GM12878 (cell line): ENCODE measurements around the gene CEP128. TPM values are rescaled to one million over a fixed set of nuclear protein-coding genes. Genes with fewer than 3 reads are reported as not detected.

Experiments used
- ATAC-seq: fragments of 200-7000 bp; cut with Tn5 transposase; 3 replicates; pipeline ENCODE4 v1.9.1; 2020; ENCODE audit warnings: mild to moderate bottlenecking, moderate library complexity
- BruUV-seq: library from RNA; stranded (reverse); fragments of 400-500 nt; replicated peaks from 2 replicates; lab custom pipeline; 2021; lab: Mats Ljungman, UMichigan
- CTCF ChIA-PET: fragments of 300-600 bp; sonication (Branson Sonifier 250); formaldehyde crosslinking; extraction: SDS; loops from one replicate; lab custom pipeline; 2021; ENCODE audit warnings: inconsistent platforms; lab: Yijun Ruan, JAX
- POLR2A ChIA-PET: fragments of 350-600 bp; formaldehyde crosslinking; extraction: SDS; loops from one replicate; lab custom pipeline; 2021; ENCODE audit warnings: inconsistent platforms; lab: Charles Lee
- RAD21 ChIA-PET: fragments of 300-600 bp; sonication (Branson Sonifier 250); formaldehyde crosslinking; loops from one replicate; lab custom pipeline; 2023; ENCODE audit warnings: antibody characterized with exemption; ENCODE audit not compliant: unreplicated experiment; lab: Charles Lee
- SMC1A ChIA-PET: fragments of 300-600 bp; sonication (Branson Sonifier 250); formaldehyde crosslinking; loops from one replicate; lab custom pipeline; 2023; ENCODE audit not compliant: unreplicated experiment, uncharacterized antibody; lab: Charles Lee
- DNase-seq: peaks from one replicate; pipeline ENCODE4 v3.0.0-alpha.2; 2011; ENCODE audit warnings: low read depth, low spot score
- FAIRE-seq: peaks from 3 replicates; lab custom pipeline; 2011; peaks lifted over from hg19 to GRCh38; lab: Jason Lieb, UNC
- H2AFZ ChIP-seq: 2 replicates; pipeline ENCODE4 v1.6.0; 2011; ENCODE audit warnings: low read depth, low read length, control low read depth; ENCODE audit not compliant: control insufficient read depth
- H3K27ac ChIP-seq: 2 replicates; pipeline ENCODE4 v1.5.1; 2011; ENCODE audit warnings: control low read depth; ENCODE audit not compliant: control insufficient read depth, insufficient read depth
- H3K27me3 ChIP-seq, 2 experiments: replicated peaks in 1 of 2; 2 replicates each; pipeline versions ENCODE4 v1.6.0 to v1.6.1; 2011; ENCODE audit warnings: low read length in 1 of 2; ENCODE audit not compliant: control insufficient read depth in 2 of 2, insufficient read depth in 2 of 2
- H3K36me3 ChIP-seq, 2 experiments: 2 replicates each; pipeline ENCODE4 v1.5.1; 2011; ENCODE audit warnings: low read length in 1 of 2; ENCODE audit not compliant: control insufficient read depth in 2 of 2, insufficient read depth in 2 of 2
- H3K4me1 ChIP-seq: 2 replicates; pipeline ENCODE4 v1.6.1; 2011; ENCODE audit warnings: mild to moderate bottlenecking, low read length, moderate library complexity, mixed read lengths; ENCODE audit not compliant: control insufficient read depth, insufficient read depth
- H3K4me2 ChIP-seq: 2 replicates; pipeline ENCODE4 v1.6.0; 2011; ENCODE audit warnings: control low read depth; ENCODE audit not compliant: control insufficient read depth, insufficient read depth
- H3K4me3 ChIP-seq: fragments of 200-600 bp; sonication (generic); 2 replicates; pipeline ENCODE4 v1.5.1; 2016
- H3K79me2 ChIP-seq: 2 replicates; pipeline ENCODE4 v1.6.0; 2011; ENCODE audit warnings: low read length; ENCODE audit not compliant: control insufficient read depth, insufficient read depth
- H3K9ac ChIP-seq: 2 replicates; pipeline ENCODE4 v1.8.0; 2011; ENCODE audit warnings: low read length, control low read depth, mixed read lengths; ENCODE audit not compliant: control insufficient read depth, insufficient read depth
- H3K9me3 ChIP-seq: replicated peaks from 3 replicates; pipeline ENCODE4 v1.5.1; 2011; ENCODE audit warnings: mild to moderate bottlenecking, low read length; ENCODE audit not compliant: control insufficient read depth, insufficient read depth
- H4K20me1 ChIP-seq: 2 replicates; pipeline ENCODE4 v1.6.0; 2011; ENCODE audit not compliant: control insufficient read depth, insufficient read depth
- CEBPB ChIP-seq, 2 experiments: fragments of 150-350 bp in 1 of 2; IDR thresholded peaks; 2 replicates each; pipeline ENCODE4 v1.6.1; 2012 to 2014; ENCODE audit warnings: low read depth in 2 of 2, low read length in 2 of 2, borderline replicate concordance in 1 of 2, inconsistent platforms in 1 of 2
- CREB1 ChIP-seq: IDR thresholded peaks from 2 replicates; pipeline ENCODE4 v1.6.1; 2012; ENCODE audit warnings: low read depth, mild to moderate bottlenecking, inconsistent platforms
- HDAC2 ChIP-seq: fragments of 200-600 bp; sonication (generic); IDR thresholded peaks from 2 replicates; pipeline ENCODE4 v1.6.1; 2017
- NBN ChIP-seq: fragments of 450-650 bp; IDR thresholded peaks from 2 replicates; pipeline ENCODE4 v1.6.1; 2016
- PBX3 ChIP-seq: IDR thresholded peaks from 2 replicates; pipeline ENCODE4 v1.6.1; 2011; ENCODE audit warnings: mild to moderate bottlenecking, low read depth, low read length, moderate library complexity; ENCODE audit not compliant: insufficient replicate concordance
- POLR2A ChIP-seq: IDR thresholded peaks from 2 replicates; pipeline ENCODE4 v1.6.1; 2011; ENCODE audit warnings: low read depth, mild to moderate bottlenecking, low read length
- REST ChIP-seq: IDR thresholded peaks from 2 replicates; pipeline ENCODE4 v1.6.1; 2012; ENCODE audit warnings: mild to moderate bottlenecking, low read depth, low read length
- TCF12 ChIP-seq: IDR thresholded peaks from 2 replicates; pipeline ENCODE4 v1.6.1; 2011; ENCODE audit warnings: low read depth, mild to moderate bottlenecking, low read length
- USF2 ChIP-seq: IDR thresholded peaks from 2 replicates; pipeline ENCODE4 v1.6.1; 2011; ENCODE audit warnings: low read depth, low read length, improper control_type of control experiment, borderline replicate concordance
- ZNF207 ChIP-seq: fragments of 450-650 bp; IDR thresholded peaks from 2 replicates; pipeline ENCODE4 v1.6.1; 2014; ENCODE audit warnings: antibody characterized with exemption, mild to moderate bottlenecking, borderline replicate concordance
- WGBS: methylation state at CpG from one replicate; pipeline ENCODE4 v1.1.6; 2016; ENCODE audit warnings: low lambda C conversion rate; ENCODE audit not compliant: insufficient replicate concordance, insufficient coverage; ENCODE audit errors: missing lambda C conversion rate; 5-methylcytosine and 5-hydroxymethylcytosine counted together
- in situ Hi-C: fragments of 300-500 bp; cut with MboI; formaldehyde crosslinking; loops from 9 replicates; pipeline ENCODE4 v1.14.3; 2018; ENCODE audit warnings: mixed read lengths
- intact Hi-C: fragments of 100-400 bp; cut with micrococcal nuclease; formaldehyde crosslinking; loops from one replicate; pipeline ENCODE4 v1.14.2; 2022; ENCODE audit not compliant: unreplicated experiment
- polyA plus RNA-seq, 11 experiments: library from polyadenylated mRNA; depleted of rRNA in 4 of 11; unstranded in 6 of 11; stranded (reverse) in 5 of 11; fragments of >200 nt; fragmentation: Nextera tagmentation in 4 of 11; fragmentation: Illumina TruSeq in 1 of 11; extraction: Ambion mirVana in 4 of 11; extraction: Trizol in 1 of 11; gene quantifications; 1 replicate in 1 of 11; 2 replicates in 10 of 11; pipeline versions ENCODE4 v1.2.1 to v1.2.3, GENCODE V29; 2011 to 2016; ENCODE audit warnings: inconsistent platforms in 2 of 11, missing spikeins in 2 of 11, low read depth in 1 of 11
- total RNA-seq, 4 experiments: library from RNA; depleted of rRNA in 3 of 4; stranded (reverse); fragments of >200 nt in 3 of 4; fragmentation: Illumina TruSeq in 1 of 4; extraction: Trizol in 1 of 4; gene quantifications; 2 replicates each; pipeline versions ENCODE4 v1.2.1 to v1.2.3, GENCODE V29; 2013 to 2021
- TF ChIP-seq, protein P1 (sequence below): fragments of 450-650 bp; conservative IDR thresholded peaks from 2 replicates; pipeline ENCODE4 v1.6.1; 2017; ENCODE audit warnings: mild to moderate bottlenecking, moderate library complexity
- TF ChIP-seq, protein P2 (sequence below): fragments of 150-350 bp; IDR thresholded peaks from 2 replicates; pipeline ENCODE4 v1.6.1; 2016; ENCODE audit warnings: low read depth, low read length

The CEP128 gene
- total and polyA plus RNA-seq, 10 of the 15 experiments (the other 5 are each of a cell fraction or from before 2014, with no cell fraction given) = 1.1 to 6.7 (median 3.4) TPM

- ChIA-PET CTCF (no interaction called here), SMC1A (interaction anchor here (0.9 to 2.5 kb wide), 2 partner anchors 9 to 371 kb away, joined by 3 to 12 read pairs; no protein-coding TSS in a partner anchor), POLR2A (no interaction called here), RAD21 (no interaction called here)
- H3K27me3 ChIP-seq = no peaks in the 10 kb centered on the region
- FAIRE-seq (no peak), ATAC-seq (no peak), DNase-seq (no peak)
- BruUV-seq = no TSS peak
- in situ Hi-C loops (no loop called here), intact Hi-C loops (loop anchor here (5.0 kb wide), 2 partner anchors 262 to 373 kb away; partner anchors contain the start of gene DIO2)
- no peaks in the 10 kb centered on the region for H3K36me3 ChIP-seq
- no peak overlapping the region for H3K27ac ChIP-seq
- no peaks in the 10 kb centered on the region for H3K79me2 ChIP-seq
- peaks cover 9% of the 10 kb centered on the region; the same call in 1 of the 2 replicates for H3K4me1 ChIP-seq
- no peaks in the 10 kb centered on the region for H4K20me1 ChIP-seq
- no peak overlapping the region for H3K4me3 ChIP-seq
- peaks cover 1% of the 10 kb centered on the region; the same call in 1 of the 3 replicates for H3K9me3 ChIP-seq
- no peak overlapping the region for H2AFZ ChIP-seq
- no peak overlapping the region for H3K4me2 ChIP-seq
- WGBS = 13% methylated on average over 2 of the region's 2 CpGs
- H3K9ac ChIP-seq = no peak overlapping the region
- TF ChIP-seq POLR2A (no peak), USF2 (no peak), NBN (no peak), CREB1 (no peak), ZNF207 (no peak), TCF12 (no peak), REST (no peak), HDAC2 (no peak), CEBPB (IDR thresholded peaks at IDR 0.05; ENCODE audit: borderline replicate concordance in 1 of 2, low read depth in 2 of 2, low read length in 2 of 2) (no peak), PBX3 (no peak)
- TF ChIP-seq, protein P1, sequence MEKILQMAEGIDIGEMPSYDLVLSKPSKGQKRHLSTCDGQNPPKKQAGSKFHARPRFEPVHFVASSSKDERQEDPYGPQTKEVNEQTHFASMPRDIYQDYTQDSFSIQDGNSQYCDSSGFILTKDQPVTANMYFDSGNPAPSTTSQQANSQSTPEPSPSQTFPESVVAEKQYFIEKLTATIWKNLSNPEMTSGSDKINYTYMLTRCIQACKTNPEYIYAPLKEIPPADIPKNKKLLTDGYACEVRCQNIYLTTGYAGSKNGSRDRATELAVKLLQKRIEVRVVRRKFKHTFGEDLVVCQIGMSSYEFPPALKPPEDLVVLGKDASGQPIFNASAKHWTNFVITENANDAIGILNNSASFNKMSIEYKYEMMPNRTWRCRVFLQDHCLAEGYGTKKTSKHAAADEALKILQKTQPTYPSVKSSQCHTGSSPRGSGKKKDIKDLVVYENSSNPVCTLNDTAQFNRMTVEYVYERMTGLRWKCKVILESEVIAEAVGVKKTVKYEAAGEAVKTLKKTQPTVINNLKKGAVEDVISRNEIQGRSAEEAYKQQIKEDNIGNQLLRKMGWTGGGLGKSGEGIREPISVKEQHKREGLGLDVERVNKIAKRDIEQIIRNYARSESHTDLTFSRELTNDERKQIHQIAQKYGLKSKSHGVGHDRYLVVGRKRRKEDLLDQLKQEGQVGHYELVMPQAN = no peak
- TF ChIP-seq, protein P2, sequence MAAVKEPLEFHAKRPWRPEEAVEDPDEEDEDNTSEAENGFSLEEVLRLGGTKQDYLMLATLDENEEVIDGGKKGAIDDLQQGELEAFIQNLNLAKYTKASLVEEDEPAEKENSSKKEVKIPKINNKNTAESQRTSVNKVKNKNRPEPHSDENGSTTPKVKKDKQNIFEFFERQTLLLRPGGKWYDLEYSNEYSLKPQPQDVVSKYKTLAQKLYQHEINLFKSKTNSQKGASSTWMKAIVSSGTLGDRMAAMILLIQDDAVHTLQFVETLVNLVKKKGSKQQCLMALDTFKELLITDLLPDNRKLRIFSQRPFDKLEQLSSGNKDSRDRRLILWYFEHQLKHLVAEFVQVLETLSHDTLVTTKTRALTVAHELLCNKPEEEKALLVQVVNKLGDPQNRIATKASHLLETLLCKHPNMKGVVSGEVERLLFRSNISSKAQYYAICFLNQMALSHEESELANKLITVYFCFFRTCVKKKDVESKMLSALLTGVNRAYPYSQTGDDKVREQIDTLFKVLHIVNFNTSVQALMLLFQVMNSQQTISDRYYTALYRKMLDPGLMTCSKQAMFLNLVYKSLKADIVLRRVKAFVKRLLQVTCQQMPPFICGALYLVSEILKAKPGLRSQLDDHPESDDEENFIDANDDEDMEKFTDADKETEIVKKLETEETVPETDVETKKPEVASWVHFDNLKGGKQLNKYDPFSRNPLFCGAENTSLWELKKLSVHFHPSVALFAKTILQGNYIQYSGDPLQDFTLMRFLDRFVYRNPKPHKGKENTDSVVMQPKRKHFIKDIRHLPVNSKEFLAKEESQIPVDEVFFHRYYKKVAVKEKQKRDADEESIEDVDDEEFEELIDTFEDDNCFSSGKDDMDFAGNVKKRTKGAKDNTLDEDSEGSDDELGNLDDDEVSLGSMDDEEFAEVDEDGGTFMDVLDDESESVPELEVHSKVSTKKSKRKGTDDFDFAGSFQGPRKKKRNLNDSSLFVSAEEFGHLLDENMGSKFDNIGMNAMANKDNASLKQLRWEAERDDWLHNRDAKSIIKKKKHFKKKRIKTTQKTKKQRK = no peak
Measured at GRCh38 chr14:80584744-80585505, 356.6 kb downstream of the CEP128 start.
